Gastroesophageal sphincter (tissue), 3 donors: ENCODE results near the gene ZCCHC10.

Experiments
- POLR2AphosphoS5 ChIP-seq: sonication (generic); formaldehyde crosslinking; IDR thresholded peaks from one replicate; pipeline ENCODE4 v1.6.1; 2017; ENCODE audit warnings: antibody characterized with exemption
- TF ChIP-seq, protein P1 (sequence below), 4 experiments: fragments of 200-600 bp in 2 of 4; fragments of 450-650 bp in 2 of 4; sonication (generic) in 1 of 4; IDR thresholded peaks; one replicate each; pipeline ENCODE4 v1.5.1; 2017 to 2019; ENCODE audit warnings: antibody characterized with exemption in 4 of 4, mild to moderate bottlenecking in 2 of 4, moderate library complexity in 2 of 4

DNA sequence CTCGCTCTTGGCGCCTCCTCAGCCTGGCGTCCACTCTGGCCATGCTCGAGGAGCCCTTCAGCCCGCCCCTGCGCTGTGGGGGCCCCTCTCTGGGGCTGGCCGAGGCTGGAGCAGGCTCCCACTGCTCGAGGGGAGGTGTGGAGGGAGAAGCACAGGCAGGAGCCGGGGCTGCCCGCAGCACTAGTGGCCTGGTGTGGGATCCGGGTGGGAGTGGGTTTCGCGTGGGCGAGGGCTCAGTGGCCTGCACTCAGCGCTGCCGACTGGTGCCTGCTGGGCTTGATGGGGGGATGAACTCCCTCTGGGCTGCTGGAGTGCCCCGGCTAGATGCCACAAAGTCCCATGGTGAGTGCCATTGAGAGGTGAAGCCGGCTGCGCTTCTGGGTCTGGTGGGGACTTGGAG lies 21.1 kb upstream of the ZCCHC10 start:
- TF ChIP-seq POLR2AphosphoS5 = no peak
- TF ChIP-seq, protein P1, sequence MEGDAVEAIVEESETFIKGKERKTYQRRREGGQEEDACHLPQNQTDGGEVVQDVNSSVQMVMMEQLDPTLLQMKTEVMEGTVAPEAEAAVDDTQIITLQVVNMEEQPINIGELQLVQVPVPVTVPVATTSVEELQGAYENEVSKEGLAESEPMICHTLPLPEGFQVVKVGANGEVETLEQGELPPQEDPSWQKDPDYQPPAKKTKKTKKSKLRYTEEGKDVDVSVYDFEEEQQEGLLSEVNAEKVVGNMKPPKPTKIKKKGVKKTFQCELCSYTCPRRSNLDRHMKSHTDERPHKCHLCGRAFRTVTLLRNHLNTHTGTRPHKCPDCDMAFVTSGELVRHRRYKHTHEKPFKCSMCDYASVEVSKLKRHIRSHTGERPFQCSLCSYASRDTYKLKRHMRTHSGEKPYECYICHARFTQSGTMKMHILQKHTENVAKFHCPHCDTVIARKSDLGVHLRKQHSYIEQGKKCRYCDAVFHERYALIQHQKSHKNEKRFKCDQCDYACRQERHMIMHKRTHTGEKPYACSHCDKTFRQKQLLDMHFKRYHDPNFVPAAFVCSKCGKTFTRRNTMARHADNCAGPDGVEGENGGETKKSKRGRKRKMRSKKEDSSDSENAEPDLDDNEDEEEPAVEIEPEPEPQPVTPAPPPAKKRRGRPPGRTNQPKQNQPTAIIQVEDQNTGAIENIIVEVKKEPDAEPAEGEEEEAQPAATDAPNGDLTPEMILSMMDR (IDR thresholded peaks at IDR 0.05) = no peak
